HG03571 (cell line): ENCODE measurements around the gene BABAM2.
"Not testable (repeated sequence)": the region's sequence is repeated elsewhere in the genome, so short reads cannot be mapped to it uniquely, and the experiment has no call there.

Source experiments
- ATAC-seq: cut with Tn5 transposase; IDR thresholded peaks from one replicate; pipeline ENCODE4 v1.9.1; 2021; ENCODE audit not compliant: unreplicated experiment

Gene BABAM2

GRCh38 chr2:27875089-27875881, 15.2 kb upstream of the BABAM2 start:
- ATAC-seq: no peak

GRCh38 chr2:27878825-27879224, 11.7 kb upstream of the BABAM2 start:
- no peak for ATAC-seq

DNA sequence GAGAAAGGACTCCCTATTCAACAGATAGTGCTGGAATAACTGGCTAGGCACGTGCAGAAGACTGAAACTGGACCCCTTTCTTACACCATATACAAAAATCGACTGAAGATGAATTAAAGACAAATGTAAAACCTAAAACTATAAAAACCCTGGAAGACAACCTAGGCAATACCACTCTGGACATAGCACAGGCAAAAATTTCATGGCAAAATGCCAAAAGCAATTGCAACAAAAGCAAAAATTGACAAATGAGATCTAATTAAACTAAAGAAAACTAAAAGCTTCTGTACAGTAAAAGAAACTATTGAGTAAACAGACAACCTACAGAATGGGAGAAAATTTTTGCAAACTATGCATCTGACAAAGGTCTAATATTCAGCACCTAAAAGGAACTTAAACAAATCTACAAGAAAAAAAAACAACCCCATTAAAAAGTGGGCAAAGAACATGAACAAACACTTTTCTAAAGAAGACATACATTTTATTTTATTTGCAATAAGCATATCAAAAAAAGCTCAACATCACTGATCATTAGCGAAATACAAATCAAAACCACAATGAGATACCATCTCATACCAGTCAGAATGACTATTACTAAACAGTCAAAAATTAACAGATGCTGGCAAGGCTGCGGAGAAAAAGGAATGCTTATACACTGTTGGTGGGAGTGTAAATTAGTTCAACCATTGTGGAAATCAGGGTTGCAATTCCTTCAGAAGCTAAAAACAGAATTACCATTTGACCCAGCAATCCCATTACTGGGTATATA, 8.5 kb upstream of the BABAM2 start:
- not testable (repeated sequence) for ATAC-seq

DNA sequence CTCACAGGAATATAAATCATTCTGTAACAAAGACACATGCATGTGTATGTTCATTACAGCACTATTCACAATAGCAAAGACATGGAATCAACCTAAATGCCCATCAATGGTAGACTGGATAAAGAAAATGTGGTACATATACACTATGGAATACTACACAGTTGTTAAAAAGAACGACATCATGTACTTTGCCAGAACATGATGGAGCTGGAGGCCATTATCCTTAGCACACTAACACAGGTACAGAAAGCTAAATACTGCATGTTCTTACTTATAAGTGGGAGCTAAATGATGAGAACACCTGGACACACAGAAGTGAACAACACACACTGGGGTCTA, 8.0 kb upstream of the BABAM2 start:
- ATAC-seq: not testable (repeated sequence)

DNA sequence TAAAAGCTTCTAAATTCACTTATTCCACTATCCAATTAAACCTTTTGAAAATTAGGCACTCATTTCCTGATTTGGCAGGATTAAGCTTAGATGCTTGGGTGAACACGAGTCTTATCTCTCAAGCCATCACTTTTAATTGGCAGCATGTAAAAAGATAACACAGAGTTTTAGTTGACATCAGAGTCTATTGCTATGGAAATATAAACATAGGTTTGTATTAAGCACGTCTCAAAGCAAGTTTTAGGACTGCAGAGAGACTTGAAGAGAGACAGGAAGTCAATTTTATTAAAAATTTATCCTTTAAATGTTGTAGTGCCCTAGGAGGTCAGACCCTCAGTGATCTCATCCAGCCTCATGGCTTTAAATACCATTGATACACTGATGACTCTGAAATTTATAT, 5.9 kb upstream of the BABAM2 start:
- no peak for ATAC-seq

DNA sequence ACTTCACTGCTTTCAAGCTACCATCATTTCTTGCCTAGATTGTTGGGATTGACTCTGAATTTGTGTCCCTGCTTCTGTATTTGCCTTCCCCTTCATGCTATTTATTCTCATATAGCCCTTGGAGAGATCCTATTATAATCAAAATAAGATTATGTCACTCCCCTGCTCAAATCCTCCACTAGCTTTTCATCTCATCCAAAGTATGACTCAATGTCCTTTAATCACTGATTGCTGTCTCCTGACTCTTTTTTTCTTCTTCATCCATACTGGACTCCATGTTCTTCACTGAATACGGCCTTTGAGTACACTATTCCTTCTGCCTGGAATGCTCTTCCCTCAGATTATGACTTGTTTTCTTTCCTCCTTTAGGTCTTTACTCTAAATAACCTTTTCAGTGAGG, 5.3 kb upstream of the BABAM2 start:
- ATAC-seq: no peak

- no peak for ATAC-seq
Observed at GRCh38 chr2:27885661-27886060, 4.9 kb upstream of the BABAM2 start.

DNA sequence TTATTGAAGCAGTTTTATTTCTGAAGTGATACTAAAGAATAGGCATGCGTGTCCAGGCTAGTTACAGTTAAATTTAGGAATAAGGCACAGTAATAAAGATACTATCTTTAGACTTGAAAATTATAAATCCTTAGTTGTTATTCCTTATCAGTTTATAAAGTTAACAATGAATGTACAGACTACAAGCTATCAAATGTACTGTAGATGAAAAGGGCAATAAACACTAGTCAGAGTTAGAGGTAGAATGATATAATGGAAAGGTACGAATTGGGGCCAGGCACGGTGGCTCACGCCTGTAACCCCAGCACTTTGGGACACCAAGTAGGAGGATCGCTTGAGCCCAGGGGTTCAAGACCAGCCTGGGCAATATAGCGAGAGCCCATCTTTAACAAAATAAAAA, 4.2 kb upstream of the BABAM2 start:
- ATAC-seq: no peak

DNA sequence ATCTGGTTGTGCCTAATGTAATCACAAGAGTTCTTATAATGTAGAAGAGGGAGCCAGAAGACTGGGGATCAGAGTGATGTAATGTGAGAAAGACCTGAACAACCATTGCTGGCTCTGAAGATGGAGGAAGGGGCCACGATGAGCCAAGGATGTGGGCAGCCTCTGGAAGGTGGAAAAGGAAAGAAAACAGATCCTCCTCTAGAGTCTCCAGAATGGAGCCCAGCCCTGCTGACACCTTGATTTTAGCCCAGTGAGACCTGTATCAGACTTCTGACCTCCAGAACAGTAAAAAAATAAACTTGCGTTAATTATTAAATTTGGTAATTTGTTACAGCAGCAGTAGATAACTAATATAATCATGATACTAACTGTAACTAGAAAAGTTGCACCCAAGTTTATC, 3.4 kb upstream of the BABAM2 start:
- ATAC-seq: no peak

DNA sequence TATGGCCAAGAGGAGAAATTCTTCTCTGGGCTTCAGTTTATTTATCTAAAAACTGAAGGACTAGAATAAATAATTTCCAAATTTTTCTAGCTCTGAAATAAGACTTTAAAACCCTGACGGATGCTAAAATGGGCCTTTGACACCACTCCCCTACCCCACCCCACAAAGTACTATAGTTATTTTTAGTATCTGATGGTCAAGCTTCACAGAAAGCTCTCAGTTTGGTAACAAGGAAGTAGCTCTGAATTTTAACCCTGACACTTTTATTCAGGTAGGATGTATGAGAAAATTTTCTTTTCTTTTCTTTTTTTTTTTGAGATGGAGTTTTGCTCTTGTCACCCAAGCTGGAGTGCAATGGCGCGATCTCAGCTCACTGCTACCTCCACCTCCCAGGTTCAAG, 2.7 kb upstream of the BABAM2 start:
- no peak for ATAC-seq

DNA sequence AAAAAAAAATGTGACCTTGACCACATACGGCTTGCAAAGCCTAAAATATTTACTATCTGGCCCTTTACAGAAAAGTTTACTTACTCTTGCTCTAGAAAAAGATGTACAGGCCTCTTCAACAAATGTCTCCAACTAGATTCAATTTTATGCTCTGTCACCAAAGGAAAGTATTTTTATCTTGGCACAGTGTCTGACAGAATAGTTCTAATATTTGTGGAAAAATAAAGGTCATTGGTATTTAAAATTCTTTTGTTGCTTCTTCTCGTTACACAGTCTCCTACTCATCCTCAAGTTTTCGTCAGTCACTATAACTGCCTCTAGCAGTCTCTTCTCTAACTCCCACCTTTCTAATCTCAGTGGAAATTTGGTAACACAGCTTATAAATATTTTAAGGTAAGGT, 1.7 kb upstream of the BABAM2 start:
- no peak for ATAC-seq

- ATAC-seq: no peak
Observed at GRCh38 chr2:27889774-27890145, 769 bp upstream of the BABAM2 start.

GRCh38 chr2:27890924-27891672, 569 bp downstream of the BABAM2 start:
- ATAC-seq: peak; percentile 21

DNA sequence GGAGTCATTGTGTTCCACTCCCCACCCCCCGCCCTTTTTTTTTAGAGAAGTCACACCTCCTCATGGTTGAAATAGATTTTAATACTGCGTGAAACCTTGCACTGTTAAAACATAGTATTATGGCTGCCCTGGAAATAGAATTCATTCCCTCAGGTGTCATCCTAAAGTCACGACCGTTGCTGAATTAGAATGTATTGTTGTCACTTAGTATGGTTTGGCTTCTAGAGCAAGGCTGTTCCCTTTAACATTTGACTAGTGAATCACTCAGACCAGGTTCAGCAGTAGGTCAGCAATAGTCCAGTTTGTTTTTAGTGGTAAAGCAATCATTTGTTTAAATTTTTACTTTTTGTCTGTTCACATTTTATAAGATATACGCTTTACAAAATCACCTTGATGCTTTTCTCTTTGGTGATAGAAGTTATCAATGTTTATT, 1.2 kb downstream of the BABAM2 start:
- no peak for ATAC-seq

DNA sequence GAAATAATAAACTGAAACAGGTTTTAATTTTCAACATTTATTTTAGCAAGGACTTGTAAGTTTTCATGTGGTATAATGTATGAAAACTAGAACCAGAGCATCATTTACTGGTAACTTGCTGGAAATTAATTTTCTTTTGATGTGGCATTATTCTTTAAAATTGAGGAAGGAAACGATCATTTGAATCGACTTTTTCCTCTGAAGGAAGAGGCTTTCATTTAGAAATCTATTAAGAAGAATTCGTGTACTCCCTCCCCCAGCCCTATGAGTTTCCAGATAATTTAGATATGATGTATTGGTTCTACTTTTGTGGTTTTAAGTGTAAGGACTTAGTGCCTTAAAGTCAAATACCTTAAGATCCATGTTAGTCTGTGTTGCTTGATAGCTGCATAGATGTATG, 2.5 kb downstream of the BABAM2 start:
- ATAC-seq: no peak

DNA sequence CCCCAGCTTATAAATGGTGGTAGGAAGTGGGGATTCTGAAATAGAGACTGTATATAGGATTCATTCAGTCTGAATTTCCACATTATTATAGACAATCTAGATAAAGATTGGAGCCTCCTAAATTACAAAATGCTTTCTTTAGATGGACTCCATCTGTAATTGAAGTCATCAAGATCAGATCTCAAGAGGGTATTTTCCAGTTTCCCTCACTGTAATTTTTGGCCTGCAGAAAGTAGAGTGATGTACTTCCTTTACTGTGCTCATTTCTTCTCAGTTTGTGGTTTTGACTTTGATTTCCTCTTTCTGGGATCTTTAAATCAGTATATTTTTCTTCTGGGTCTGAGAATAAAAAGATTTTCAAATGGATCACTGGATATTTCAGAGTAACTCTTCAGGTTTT, 7.2 kb downstream of the BABAM2 start:
- no peak for ATAC-seq

DNA sequence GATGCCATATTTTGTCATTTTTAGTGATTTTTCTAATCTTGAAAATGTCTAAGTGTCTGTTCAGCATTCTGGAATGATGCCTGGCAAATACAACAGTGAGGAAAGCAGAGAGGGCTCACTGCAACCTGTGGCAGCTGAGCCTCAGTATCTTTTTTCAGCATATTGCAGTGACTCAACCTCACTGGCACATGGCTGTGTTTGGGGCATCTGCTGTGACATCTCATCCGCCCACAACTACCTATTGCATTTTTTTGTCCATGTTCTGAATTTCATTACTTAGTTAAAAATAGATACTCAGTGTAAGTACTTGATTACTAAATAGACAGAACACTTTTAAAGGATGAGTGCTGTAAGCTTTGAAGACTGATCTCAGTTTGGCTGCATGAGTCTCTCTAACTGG, 10.7 kb downstream of the BABAM2 start:
- no peak for ATAC-seq

- no peak for ATAC-seq
Observed at GRCh38 chr2:27902098-27902497, 11.6 kb downstream of the BABAM2 start.

- no peak for ATAC-seq
Observed at GRCh38 chr2:27903018-27903417, 12.5 kb downstream of the BABAM2 start.

GRCh38 chr2:27903649-27904404, 13.3 kb downstream of the BABAM2 start:
- no peak for ATAC-seq

DNA sequence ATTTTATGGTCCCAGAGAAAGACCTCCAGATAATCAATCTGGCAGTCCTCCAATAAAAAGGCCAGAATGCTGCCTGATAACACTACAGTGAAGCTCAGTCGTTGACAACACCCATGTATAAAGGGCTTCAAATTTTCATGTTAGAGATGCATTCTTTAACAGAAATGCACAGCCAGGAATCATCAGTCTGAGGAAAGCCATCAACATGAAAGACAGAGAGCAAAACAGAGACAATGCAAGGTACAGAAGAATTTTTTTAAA, 13.8 kb downstream of the BABAM2 start:
- ATAC-seq: no peak
